GM23338 (cell line): ENCODE measurements around the gene METTL21C. TPM values are rescaled to one million over a fixed set of nuclear protein-coding genes. Genes with fewer than 3 reads are reported as not detected.

Source experiments
- ATAC-seq: fragments of 200-7000 bp; cut with Tn5 transposase; 3 replicates; pipeline ENCODE4 v1.9.1; 2020
- DNase-seq: peaks from one replicate; pipeline ENCODE4 v3.0.0-alpha.2; 2015; ENCODE audit warnings: low spot score
- H2AFZ ChIP-seq: fragments of 200-600 bp; sonication (generic); 2 replicates; pipeline ENCODE4 v1.8.0; 2016; ENCODE audit warnings: antibody characterized with exemption, mild to moderate bottlenecking, moderate library complexity
- H3F3A ChIP-seq: fragments of 200-600 bp; sonication (generic); replicated peaks from 2 replicates; pipeline ENCODE4 v1.8.0; 2017; ENCODE audit warnings: antibody characterized with exemption, mixed run types, low read depth
- H3K27ac ChIP-seq: fragments of 200-600 bp; sonication (generic); 2 replicates; pipeline ENCODE4 v1.6.1; 2016; ENCODE audit warnings: low read depth
- H3K27me3 ChIP-seq: fragments of 200-600 bp; sonication (generic); 2 replicates; pipeline ENCODE4 v1.8.0; 2016; ENCODE audit warnings: mild to moderate bottlenecking, mixed run types, moderate library complexity; ENCODE audit not compliant: insufficient read depth
- H3K36me3 ChIP-seq: fragments of 200-600 bp; sonication (generic); 2 replicates; pipeline ENCODE4 v1.8.0; 2016; ENCODE audit warnings: mild to moderate bottlenecking; ENCODE audit not compliant: insufficient read depth
- H3K4me1 ChIP-seq: fragments of 200-600 bp; sonication (generic); 2 replicates; pipeline ENCODE4 v1.8.0; 2016; ENCODE audit warnings: mild to moderate bottlenecking, moderate library complexity; ENCODE audit not compliant: insufficient read depth
- H3K4me2 ChIP-seq: fragments of 200-600 bp; sonication (generic); 2 replicates; pipeline ENCODE4 v1.7.1; 2017; ENCODE audit warnings: mixed run types
- H3K4me3 ChIP-seq: fragments of 200-600 bp; sonication (generic); 2 replicates; pipeline ENCODE4 v1.6.1; 2016; ENCODE audit warnings: mixed run types
- H3K79me2 ChIP-seq: fragments of 200-600 bp; sonication (generic); replicated peaks from 2 replicates; pipeline ENCODE4 v1.8.0; 2017; ENCODE audit warnings: mild to moderate bottlenecking; ENCODE audit not compliant: insufficient read depth
- H3K9me2 ChIP-seq: fragments of 200-600 bp; sonication (generic); 2 replicates; pipeline ENCODE4 v1.8.0; 2017; ENCODE audit not compliant: insufficient read depth
- H4K20me1 ChIP-seq: fragments of 200-600 bp; sonication (generic); replicated peaks from 2 replicates; pipeline ENCODE4 v1.8.0; 2017; ENCODE audit warnings: mild to moderate bottlenecking; ENCODE audit not compliant: insufficient read depth
- H3K27ac Mint-ChIP-seq: 2 replicates; pipeline ENCODE4 v1.8.0; 2020; ENCODE audit warnings: inconsistent platforms, mild to moderate bottlenecking, moderate library complexity, mixed read lengths
- H3K27me3 Mint-ChIP-seq: 3 replicates; pipeline ENCODE4 v1.8.0; 2022; ENCODE audit warnings: low read depth, mild to moderate bottlenecking, moderate library complexity, mixed read lengths, inconsistent platforms; ENCODE audit not compliant: insufficient read depth, poor library complexity
- H3K36me3 Mint-ChIP-seq: 3 replicates; pipeline ENCODE4 v1.8.0; 2021; ENCODE audit warnings: low read depth, mild to moderate bottlenecking, inconsistent platforms, moderate library complexity, mixed read lengths
- H3K4me1 Mint-ChIP-seq: 3 replicates; pipeline ENCODE4 v1.8.0; 2020; ENCODE audit warnings: mild to moderate bottlenecking, inconsistent platforms, mixed read lengths
- H3K4me3 Mint-ChIP-seq: 3 replicates; pipeline ENCODE4 v1.8.0; 2021; ENCODE audit warnings: moderate library complexity, mild to moderate bottlenecking, inconsistent platforms, mixed read lengths
- H3K9me3 Mint-ChIP-seq: 3 replicates; pipeline ENCODE4 v1.8.0; 2020; ENCODE audit warnings: moderate library complexity, mild to moderate bottlenecking, inconsistent platforms, mixed read lengths
- CREB1 ChIP-seq: fragments of 250-450 bp; sonication (Bioruptor Pico); IDR thresholded peaks from 2 replicates; pipeline ENCODE4 v1.5.0; 2020; ENCODE audit warnings: low read depth, mild to moderate bottlenecking, moderate library complexity
- EZH2 ChIP-seq: fragments of 200-600 bp; sonication (generic); IDR thresholded peaks from one replicate; pipeline ENCODE4 v1.8.0; 2017; ENCODE audit warnings: antibody characterized with exemption, mild to moderate bottlenecking, low read depth; ENCODE audit not compliant: unreplicated experiment
- POLR2AphosphoS5 ChIP-seq: IDR thresholded peaks from 2 replicates; pipeline ENCODE4 v1.6.1; 2016; ENCODE audit warnings: antibody characterized with exemption, low read depth
- ZNF114 ChIP-seq: fragments of 250-450 bp; sonication (Bioruptor Pico); IDR thresholded peaks from 2 replicates; pipeline ENCODE4 v1.5.0; 2020; ENCODE audit warnings: mild to moderate bottlenecking, moderate library complexity
- polyA plus RNA-seq: library from polyadenylated mRNA; unstranded; fragments of >200 nt; fragmentation: Nextera tagmentation; extraction: Ambion mirVana; gene quantifications from 2 replicates; pipeline ENCODE4 v1.2.1, GENCODE V29; 2016
- total RNA-seq: library from RNA; depleted of rRNA; stranded (reverse); fragments of >200 nt; shearing (Covaris generic); gene quantifications from 2 replicates; pipeline ENCODE4 v1.2.3, GENCODE V29; 2014
- TF ChIP-seq, protein P1 (sequence below): IDR thresholded peaks from one replicate; pipeline ENCODE4 v1.6.1; 2018; ENCODE audit warnings: antibody characterized with exemption; ENCODE audit not compliant: unreplicated experiment
- TF ChIP-seq, protein P2 (sequence below), 2 experiments: fragments of 200-600 bp in 1 of 2; sonication (generic) in 1 of 2; conservative IDR thresholded peaks; 2 replicates each; pipeline versions ENCODE4 v1.5.1 to v1.6.1; 2016 to 2017; ENCODE audit warnings: antibody characterized with exemption in 2 of 2, low read depth in 2 of 2, mild to moderate bottlenecking in 2 of 2, moderate library complexity in 1 of 2
- TF ChIP-seq, protein P3 (sequence below): IDR thresholded peaks from 2 replicates; pipeline ENCODE4 v1.6.1; 2016; ENCODE audit warnings: antibody characterized with exemption
- TF ChIP-seq, protein P4 (sequence below): fragments of 250-450 bp; sonication (Bioruptor Pico); IDR thresholded peaks from 2 replicates; pipeline ENCODE4 v1.5.0; 2020; ENCODE audit warnings: mild to moderate bottlenecking, moderate library complexity

METTL21C gene
- total and polyA plus RNA-seq, 2 experiments from 2014 or later = not detected

DNA sequence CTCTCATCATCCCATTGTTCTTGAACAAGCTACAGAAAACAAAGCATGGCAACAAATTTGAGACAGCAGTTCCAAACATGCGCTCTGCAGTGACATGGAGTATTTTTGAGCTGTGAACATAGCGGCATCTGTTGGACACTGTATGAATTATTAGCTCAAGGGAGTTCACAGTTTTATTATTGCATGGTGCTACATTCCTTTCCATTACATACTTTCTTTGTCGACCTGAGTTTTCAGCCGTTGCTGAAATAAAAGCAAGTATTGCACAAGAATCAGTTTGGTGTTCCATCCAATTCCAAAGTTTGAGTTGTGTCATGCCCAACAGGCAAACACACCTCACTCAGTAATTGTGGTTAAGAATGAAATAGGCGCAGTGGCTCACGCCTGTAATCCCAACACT is 30.1 kb upstream of the METTL21C start:
- no peaks in the 10 kb centered on the region for H3K4me1 Mint-ChIP-seq
- H3K9me2 ChIP-seq = peaks cover 6% of the 10 kb centered on the region; the same call in 1 of the 2 replicates
- H3K27ac ChIP-seq = no peak overlapping the region
- no peaks in the 10 kb centered on the region for H3K27me3 ChIP-seq
- no peaks in the 10 kb centered on the region for H3K9me3 Mint-ChIP-seq
- TF ChIP-seq, protein P1, sequence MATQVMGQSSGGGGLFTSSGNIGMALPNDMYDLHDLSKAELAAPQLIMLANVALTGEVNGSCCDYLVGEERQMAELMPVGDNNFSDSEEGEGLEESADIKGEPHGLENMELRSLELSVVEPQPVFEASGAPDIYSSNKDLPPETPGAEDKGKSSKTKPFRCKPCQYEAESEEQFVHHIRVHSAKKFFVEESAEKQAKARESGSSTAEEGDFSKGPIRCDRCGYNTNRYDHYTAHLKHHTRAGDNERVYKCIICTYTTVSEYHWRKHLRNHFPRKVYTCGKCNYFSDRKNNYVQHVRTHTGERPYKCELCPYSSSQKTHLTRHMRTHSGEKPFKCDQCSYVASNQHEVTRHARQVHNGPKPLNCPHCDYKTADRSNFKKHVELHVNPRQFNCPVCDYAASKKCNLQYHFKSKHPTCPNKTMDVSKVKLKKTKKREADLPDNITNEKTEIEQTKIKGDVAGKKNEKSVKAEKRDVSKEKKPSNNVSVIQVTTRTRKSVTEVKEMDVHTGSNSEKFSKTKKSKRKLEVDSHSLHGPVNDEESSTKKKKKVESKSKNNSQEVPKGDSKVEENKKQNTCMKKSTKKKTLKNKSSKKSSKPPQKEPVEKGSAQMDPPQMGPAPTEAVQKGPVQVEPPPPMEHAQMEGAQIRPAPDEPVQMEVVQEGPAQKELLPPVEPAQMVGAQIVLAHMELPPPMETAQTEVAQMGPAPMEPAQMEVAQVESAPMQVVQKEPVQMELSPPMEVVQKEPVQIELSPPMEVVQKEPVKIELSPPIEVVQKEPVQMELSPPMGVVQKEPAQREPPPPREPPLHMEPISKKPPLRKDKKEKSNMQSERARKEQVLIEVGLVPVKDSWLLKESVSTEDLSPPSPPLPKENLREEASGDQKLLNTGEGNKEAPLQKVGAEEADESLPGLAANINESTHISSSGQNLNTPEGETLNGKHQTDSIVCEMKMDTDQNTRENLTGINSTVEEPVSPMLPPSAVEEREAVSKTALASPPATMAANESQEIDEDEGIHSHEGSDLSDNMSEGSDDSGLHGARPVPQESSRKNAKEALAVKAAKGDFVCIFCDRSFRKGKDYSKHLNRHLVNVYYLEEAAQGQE = no peak
- TF ChIP-seq, protein P2, sequence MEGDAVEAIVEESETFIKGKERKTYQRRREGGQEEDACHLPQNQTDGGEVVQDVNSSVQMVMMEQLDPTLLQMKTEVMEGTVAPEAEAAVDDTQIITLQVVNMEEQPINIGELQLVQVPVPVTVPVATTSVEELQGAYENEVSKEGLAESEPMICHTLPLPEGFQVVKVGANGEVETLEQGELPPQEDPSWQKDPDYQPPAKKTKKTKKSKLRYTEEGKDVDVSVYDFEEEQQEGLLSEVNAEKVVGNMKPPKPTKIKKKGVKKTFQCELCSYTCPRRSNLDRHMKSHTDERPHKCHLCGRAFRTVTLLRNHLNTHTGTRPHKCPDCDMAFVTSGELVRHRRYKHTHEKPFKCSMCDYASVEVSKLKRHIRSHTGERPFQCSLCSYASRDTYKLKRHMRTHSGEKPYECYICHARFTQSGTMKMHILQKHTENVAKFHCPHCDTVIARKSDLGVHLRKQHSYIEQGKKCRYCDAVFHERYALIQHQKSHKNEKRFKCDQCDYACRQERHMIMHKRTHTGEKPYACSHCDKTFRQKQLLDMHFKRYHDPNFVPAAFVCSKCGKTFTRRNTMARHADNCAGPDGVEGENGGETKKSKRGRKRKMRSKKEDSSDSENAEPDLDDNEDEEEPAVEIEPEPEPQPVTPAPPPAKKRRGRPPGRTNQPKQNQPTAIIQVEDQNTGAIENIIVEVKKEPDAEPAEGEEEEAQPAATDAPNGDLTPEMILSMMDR (conservative IDR thresholded peaks at IDR 0.05; ENCODE audit: low read depth in 2 of 2) = peak; percentile 14 to 39; a peak in 3 of 4 replicates
- no peak for TF ChIP-seq EZH2
- TF ChIP-seq, protein P3, sequence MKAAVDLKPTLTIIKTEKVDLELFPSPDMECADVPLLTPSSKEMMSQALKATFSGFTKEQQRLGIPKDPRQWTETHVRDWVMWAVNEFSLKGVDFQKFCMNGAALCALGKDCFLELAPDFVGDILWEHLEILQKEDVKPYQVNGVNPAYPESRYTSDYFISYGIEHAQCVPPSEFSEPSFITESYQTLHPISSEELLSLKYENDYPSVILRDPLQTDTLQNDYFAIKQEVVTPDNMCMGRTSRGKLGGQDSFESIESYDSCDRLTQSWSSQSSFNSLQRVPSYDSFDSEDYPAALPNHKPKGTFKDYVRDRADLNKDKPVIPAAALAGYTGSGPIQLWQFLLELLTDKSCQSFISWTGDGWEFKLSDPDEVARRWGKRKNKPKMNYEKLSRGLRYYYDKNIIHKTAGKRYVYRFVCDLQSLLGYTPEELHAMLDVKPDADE = no peak
- no peak overlapping the region for H3K27ac Mint-ChIP-seq
- H3K36me3 ChIP-seq = no peaks in the 10 kb centered on the region
- ATAC-seq (no peak), DNase-seq (no peak)
- H3K4me1 ChIP-seq = no peaks in the 10 kb centered on the region
- no peak overlapping the region for H3K4me3 ChIP-seq
- no peak overlapping the region for H3K4me2 ChIP-seq
- no peaks in the 10 kb centered on the region for H3K27me3 Mint-ChIP-seq
- no peaks in the 10 kb centered on the region for H3K36me3 Mint-ChIP-seq
- no peak overlapping the region for H3K4me3 Mint-ChIP-seq
- H2AFZ ChIP-seq = no peak overlapping the region
- no peaks in the 10 kb centered on the region for H3F3A ChIP-seq
- no peaks in the 10 kb centered on the region for H4K20me1 ChIP-seq
- no peaks in the 10 kb centered on the region for H3K79me2 ChIP-seq

DNA sequence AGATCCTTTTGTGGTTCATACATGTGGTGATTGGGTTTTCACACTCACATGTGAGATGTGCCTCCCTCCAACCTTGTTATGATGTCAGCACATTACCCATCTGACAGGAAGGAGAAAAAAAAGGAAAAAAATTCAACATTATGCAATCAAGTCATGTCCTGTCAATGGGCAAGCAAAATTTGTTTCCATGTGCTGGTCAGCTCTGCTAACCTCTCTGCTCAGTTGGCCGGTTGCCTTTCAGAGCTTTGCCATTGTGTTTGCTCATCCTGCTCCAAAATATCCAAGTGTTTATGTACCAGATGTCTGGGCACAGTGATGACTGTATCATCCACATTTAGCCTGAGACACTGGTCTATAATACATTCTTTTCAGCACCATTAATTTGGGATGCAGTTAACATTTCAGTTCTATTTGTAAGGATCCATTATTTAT is 27.0 kb upstream of the METTL21C start:
- H3K4me3 Mint-ChIP-seq = no peak overlapping the region
- no peaks in the 10 kb centered on the region for H3K4me1 ChIP-seq
- no peaks in the 10 kb centered on the region for H4K20me1 ChIP-seq
- no peaks in the 10 kb centered on the region for H3K9me3 Mint-ChIP-seq
- no peak overlapping the region for H3K27ac Mint-ChIP-seq
- H3K27me3 ChIP-seq = no peaks in the 10 kb centered on the region
- no peaks in the 10 kb centered on the region for H3K27me3 Mint-ChIP-seq
- H3F3A ChIP-seq = no peaks in the 10 kb centered on the region
- H3K27ac ChIP-seq = no peak overlapping the region
- DNase-seq (no peak), ATAC-seq (no peak)
- H3K4me3 ChIP-seq = no peak overlapping the region
- H2AFZ ChIP-seq = no peak overlapping the region
- no peaks in the 10 kb centered on the region for H3K4me1 Mint-ChIP-seq
- H3K36me3 ChIP-seq = no peaks in the 10 kb centered on the region
- H3K4me2 ChIP-seq = no peak overlapping the region
- no peaks in the 10 kb centered on the region for H3K36me3 Mint-ChIP-seq
- no peaks in the 10 kb centered on the region for H3K79me2 ChIP-seq
- peaks cover 1% of the 10 kb centered on the region; the same call in 1 of the 2 replicates for H3K9me2 ChIP-seq
- TF ChIP-seq CREB1 = no peak
- no peak for TF ChIP-seq ZNF114
- no peak for TF ChIP-seq POLR2AphosphoS5
- TF ChIP-seq, protein P4, sequence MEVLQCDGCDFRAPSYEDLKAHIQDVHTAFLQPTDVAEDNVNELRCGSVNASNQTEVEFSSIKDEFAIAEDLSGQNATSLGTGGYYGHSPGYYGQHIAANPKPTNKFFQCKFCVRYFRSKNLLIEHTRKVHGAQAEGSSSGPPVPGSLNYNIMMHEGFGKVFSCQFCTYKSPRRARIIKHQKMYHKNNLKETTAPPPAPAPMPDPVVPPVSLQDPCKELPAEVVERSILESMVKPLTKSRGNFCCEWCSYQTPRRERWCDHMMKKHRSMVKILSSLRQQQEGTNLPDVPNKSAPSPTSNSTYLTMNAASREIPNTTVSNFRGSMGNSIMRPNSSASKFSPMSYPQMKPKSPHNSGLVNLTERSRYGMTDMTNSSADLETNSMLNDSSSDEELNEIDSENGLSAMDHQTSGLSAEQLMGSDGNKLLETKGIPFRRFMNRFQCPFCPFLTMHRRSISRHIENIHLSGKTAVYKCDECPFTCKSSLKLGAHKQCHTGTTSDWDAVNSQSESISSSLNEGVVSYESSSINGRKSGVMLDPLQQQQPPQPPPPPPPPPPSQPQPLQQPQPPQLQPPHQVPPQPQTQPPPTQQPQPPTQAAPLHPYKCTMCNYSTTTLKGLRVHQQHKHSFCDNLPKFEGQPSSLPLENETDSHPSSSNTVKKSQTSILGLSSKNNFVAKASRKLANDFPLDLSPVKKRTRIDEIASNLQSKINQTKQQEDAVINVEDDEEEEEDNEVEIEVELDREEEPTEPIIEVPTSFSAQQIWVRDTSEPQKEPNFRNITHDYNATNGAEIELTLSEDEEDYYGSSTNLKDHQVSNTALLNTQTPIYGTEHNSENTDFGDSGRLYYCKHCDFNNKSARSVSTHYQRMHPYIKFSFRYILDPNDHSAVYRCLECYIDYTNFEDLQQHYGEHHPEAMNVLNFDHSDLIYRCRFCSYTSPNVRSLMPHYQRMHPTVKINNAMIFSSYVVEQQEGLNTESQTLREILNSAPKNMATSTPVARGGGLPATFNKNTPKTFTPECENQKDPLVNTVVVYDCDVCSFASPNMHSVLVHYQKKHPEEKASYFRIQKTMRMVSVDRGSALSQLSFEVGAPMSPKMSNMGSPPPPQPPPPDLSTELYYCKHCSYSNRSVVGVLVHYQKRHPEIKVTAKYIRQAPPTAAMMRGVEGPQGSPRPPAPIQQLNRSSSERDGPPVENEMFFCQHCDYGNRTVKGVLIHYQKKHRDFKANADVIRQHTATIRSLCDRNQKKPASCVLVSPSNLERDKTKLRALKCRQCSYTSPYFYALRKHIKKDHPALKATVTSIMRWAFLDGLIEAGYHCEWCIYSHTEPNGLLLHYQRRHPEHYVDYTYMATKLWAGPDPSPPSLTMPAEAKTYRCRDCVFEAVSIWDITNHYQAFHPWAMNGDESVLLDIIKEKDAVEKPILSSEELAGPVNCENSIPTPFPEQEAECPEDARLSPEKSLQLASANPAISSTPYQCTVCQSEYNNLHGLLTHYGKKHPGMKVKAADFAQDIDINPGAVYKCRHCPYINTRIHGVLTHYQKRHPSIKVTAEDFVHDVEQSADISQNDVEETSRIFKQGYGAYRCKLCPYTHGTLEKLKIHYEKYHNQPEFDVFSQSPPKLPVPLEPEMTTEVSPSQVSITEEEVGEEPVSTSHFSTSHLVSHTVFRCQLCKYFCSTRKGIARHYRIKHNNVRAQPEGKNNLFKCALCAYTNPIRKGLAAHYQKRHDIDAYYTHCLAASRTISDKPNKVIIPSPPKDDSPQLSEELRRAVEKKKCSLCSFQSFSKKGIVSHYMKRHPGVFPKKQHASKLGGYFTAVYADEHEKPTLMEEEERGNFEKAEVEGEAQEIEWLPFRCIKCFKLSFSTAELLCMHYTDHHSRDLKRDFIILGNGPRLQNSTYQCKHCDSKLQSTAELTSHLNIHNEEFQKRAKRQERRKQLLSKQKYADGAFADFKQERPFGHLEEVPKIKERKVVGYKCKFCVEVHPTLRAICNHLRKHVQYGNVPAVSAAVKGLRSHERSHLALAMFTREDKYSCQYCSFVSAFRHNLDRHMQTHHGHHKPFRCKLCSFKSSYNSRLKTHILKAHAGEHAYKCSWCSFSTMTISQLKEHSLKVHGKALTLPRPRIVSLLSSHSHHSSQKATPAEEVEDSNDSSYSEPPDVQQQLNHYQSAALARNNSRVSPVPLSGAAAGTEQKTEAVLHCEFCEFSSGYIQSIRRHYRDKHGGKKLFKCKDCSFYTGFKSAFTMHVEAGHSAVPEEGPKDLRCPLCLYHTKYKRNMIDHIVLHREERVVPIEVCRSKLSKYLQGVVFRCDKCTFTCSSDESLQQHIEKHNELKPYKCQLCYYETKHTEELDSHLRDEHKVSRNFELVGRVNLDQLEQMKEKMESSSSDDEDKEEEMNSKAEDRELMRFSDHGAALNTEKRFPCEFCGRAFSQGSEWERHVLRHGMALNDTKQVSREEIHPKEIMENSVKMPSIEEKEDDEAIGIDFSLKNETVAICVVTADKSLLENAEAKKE (CRISPR knock-in tag) = no peak
- no peak for TF ChIP-seq EZH2
